Embryonic facial prominence (tissue), 1 donor: ENCODE data around the gene EIF4E1B.

Source experiments
- DNase-seq: peaks from one replicate; pipeline ENCODE4 v3.0.0-alpha.2; 2016; ENCODE audit errors: extremely low spot score

The EIF4E1B gene

DNA sequence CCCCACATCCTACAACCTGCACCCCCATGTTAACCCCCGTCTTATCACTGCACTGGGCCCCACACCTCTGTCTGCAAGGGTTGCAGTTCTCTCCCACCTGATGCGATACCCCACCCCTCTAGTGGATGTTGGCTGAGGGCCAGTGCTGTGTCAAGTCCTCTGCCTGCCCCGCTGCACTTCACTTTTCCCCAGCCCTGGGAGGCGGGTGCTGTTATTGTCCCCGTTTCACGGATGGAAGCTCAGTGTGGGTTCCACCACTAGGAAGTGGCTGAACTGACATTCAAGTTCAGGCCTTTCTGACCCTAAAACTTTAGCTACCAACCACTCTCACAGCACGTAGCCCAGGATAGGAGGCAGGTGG is 3.6 kb upstream of the EIF4E1B start:
- DNase-seq = no peak

DNA sequence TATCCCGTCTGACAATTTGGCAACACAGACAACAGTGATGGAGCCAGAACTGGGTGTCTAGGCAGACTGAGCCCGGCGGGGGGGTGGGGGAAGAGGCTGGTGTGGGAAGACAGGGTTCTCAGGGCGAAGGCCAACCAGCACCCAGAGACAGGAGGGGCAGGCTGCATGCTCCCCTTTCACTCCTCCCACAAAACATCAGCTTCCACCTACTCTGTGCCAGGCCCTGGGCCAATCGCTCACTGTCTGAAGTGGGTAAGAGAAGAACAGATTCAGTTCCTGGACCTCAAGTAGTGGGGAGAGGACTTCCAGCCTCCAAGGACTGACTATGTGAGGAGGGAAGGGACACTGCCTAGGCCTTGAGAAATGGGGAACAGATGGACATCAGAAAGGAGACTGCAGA is 2.9 kb upstream of the EIF4E1B start:
- no peak for DNase-seq

DNA sequence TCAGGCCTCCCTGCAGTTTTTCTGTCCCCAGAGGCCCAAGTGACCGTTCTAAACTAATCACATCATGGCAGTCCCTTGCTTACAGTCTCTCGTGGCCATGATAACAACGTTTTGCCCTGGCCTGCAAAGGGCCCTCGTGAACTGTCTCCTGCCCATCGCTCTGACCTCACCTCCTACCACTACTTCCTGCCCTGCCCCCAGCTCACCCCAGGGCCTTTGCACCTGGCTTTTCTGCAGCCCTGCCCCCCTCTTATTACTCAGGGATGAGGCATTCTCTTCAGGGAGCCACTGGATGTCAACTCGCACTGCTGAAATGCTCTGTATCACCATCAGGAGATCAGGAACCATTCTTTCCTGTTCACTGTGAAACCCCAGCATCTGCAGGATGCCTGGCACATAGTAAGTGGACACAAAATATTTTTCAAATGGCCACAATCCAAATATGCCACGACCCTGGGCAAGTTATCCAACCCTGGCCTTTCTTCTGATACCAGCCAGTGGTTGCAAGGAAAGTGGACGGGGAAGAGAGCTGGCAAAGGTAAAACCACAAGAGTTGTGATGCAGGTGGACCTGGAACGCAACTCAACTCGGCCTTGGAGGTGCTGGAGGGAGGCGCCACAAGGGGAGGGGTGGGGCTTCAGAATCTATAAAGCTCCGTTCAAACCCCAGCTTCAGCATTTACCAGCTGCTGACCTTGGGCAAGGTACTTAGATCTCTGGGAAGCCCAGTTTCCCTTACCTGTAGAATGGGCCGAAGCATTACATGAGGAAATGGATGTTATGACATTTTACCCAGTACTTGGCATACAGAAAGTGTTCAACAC is 1.9 kb upstream of the EIF4E1B start:
- DNase-seq = no peak

GRCh38 chr5:176629317-176629852 is 1.1 kb upstream of the EIF4E1B start:
- DNase-seq = no peak

GRCh38 chr5:176630681-176631222 is 277 bp downstream of the EIF4E1B start:
- no peak for DNase-seq

GRCh38 chr5:176631383-176632200 is 1.1 kb downstream of the EIF4E1B start:
- DNase-seq = no peak

- no peak for DNase-seq
Measured at GRCh38 chr5:176632745-176633144, 2.3 kb downstream of the EIF4E1B start.

DNA sequence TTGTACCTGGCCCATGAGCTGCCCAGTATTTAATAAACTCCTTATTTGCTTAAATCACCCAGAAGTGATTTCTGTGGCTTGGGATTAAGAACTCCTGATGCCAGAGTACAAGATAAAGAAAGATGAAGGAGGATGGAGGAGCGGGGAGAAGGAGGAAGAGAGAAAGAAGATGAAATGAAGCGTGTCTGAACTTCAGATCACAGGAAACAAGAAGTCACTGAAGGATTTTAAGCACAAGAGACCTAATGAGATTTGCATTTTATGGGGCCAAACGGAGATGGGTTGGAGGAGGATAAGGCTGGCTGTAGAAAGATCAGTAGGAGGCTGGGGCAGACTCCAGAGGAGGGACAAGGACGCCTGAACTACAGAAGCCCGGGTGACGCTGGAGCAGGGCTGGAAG is 3.1 kb downstream of the EIF4E1B start:
- DNase-seq = no peak

DNA sequence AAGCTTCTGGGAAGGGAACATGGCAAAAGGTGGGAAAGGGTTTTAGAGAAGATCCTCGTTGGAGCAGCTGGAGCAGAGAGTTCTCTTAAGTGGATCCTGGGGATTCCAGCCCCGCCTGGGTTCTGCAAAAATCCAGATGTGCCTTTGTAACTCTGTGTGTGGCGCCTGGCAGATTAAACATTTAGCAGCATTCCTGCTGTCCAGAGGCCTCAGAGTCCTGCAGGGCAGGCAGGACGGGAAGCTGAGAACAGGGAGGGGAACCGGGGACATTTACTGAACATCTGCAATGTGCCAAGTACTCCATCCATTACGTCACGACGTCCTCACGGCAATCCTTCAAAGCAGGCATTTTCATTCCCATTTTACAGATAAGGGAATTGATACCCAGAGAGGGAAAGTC is 6.0 kb downstream of the EIF4E1B start:
- DNase-seq = no peak

- no peak for DNase-seq
Measured at GRCh38 chr5:176637556-176637955, 7.1 kb downstream of the EIF4E1B start.

- DNase-seq = no peak
Measured at GRCh38 chr5:176638437-176638836, 8.0 kb downstream of the EIF4E1B start.

DNA sequence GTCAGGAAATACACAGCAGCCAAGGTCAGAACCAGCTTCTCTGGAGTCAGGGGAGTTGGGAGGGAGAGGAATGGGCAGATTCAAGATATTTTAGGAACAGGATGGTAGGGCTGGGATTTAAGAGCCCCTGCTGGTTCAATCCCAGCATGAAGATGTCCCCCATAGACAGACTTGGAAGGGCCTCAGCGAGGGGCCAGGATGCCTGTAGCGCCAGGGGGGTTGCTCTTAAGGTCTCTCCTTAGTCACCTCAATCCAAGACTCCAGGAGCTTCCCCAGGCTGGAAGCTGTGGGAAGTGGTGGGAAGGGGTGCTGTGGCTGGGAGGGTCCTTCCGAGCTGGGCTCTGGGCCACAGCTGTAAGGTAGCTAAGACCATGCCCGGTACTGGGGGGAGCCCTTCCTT is 8.7 kb downstream of the EIF4E1B start:
- DNase-seq = no peak

DNA sequence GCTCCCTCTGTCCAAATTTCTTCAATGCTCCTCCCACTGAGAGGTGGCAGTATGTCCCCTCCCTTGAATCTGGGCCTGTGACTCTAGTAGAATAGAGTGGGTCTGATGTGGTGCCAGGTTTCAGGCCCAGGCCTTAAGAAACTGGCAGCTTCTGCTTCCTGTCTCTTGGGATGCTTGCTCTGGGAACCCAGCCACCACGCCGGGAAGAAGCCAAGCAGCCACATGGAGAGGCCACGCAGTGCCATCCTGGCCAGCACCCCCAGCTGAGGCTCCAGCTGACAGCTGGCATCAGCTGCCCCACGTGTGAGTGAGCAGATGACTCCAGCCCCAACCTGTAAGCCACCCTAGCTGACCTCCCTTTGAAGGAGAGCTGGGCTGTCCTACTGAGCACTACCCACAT is 9.5 kb downstream of the EIF4E1B start:
- DNase-seq = no peak

DNA sequence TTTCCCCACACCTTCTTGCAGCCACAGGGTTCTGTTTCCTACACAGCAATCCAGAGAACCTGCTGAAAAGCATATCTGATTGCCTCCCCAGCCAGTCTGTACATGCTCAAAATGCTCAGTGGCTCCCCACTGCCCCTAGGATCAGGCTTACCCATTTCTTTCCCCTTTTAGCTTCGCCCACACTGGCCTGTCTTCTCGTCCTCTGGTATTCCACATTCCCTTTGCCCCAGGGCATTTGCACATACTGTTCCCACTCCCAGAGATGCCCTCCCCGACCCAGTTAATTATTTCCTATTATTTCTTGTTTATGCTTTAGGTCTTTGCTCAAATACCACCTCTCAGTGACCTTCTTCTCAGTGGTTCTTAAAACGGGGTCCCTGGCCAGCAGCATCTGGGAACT is 10.1 kb downstream of the EIF4E1B start:
- DNase-seq = no peak

DNA sequence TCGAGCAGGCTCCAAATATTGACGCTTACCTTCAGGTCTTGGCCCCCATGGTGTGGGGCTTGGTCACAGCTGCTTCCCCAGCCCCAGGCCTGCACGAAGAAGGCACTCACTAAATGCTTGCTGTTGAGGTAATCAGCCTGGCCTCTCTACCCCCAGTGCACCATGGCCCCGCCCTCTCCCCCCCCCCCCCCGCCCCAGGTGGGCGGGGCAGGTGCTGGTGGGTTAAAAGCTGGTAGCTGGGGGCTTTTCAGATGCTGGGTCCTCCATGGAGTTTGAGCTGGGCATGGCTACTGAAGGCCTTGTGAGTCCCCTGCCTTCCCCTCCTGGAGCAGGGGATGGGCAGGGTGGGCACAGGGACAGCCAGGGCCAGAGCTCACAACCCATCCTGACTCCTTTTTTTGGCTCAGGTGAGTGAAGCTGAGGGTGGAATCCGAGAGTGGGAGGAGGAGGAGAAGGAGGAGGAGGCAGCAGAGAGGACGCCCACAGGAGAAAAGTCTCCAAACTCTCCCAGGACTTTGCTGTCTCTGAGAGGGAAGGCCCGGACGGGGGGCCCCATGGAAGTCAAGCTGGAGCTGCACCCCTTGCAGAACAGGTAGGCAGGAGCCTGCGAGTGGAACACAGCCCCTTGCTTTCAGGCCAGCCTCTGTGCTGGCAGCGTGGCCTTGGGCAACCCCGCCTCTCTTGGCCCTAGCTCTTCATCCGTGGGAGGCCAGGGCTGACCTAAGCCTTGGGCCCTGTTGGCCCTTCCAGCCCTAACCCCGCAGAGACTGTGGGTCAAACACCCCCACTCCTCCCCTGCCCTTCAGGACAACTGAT is 12.4 kb downstream of the EIF4E1B start:
- DNase-seq = no peak

GRCh38 chr5:176643491-176644219 is 13.2 kb downstream of the EIF4E1B start:
- no peak for DNase-seq

DNA sequence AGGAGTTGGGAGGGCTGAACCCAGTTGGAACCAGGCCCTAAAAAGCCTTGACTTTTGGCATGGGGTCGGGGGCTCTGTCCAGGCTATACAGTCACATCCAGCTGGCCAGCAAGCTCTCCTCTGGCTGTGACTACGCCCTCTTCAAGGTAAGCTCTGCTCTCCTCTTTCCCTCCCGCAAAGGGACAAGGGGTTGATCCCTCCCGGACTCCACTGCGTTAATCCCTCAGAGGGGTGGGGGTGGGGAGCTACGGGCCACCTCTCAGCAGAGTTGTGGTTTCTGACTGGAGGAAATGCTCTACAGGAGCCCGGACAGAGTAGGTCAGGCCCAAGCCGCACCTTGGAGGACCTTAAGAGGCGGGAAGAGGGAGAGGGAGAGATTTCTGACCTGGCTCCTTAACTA is 13.8 kb downstream of the EIF4E1B start:
- no peak for DNase-seq

GRCh38 chr5:176644878-176645670 is 14.6 kb downstream of the EIF4E1B start:
- DNase-seq = no peak

DNA sequence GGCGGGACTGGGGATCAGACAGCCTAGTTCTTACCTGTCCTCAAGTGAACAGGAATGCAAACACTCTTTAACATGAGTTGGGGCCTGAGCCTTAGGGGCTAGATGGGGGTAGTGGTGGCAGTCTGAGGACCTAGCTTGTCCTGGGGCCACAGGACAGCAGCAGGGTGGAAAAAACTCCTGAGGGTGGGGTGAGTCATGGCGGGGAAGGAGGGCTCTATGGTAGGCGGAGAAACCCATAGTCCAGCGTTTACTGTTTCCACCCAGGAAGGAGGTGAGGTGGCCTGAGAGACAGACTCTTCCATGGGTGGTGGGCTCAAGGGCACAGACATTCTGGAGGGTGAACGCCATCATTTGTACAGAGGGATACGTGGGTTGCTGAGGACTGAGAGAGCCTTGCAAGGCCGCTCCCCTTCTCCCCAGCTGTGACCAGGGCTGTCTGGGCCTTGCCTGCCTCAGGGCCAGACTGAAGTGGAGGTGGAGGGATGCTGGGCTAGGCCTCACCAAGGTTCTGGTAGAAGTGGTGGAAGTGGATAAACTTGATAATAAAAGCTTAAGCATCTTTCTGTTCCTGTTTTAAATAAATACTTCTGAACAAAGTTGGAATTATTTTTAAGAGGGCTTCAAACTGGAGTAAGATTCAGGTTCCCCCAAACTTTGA is 15.7 kb downstream of the EIF4E1B start:
- no peak for DNase-seq

DNA sequence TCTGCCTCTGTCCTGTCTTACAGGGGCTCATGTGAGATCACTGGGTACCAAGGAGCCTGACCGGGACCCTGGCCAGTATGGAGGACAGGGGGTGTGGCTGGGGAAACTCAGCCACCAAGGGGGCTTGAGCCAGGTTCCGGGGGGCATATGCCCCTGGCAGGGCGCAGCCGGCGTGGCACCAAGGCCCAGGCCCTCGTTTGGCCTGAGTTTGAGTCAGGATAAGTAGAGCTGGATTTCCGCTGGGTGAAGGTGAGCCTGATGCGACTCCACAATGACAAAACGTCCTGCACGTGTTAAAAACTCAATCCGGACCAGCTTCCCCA is 16.2 kb downstream of the EIF4E1B start:
- no peak for DNase-seq
